Right renal cortex interstitium (tissue), 3 donors: ENCODE data around the gene SARDH. TPM values are rescaled to one million over a fixed set of nuclear protein-coding genes. Genes with fewer than 3 reads are reported as not detected.

Experiments
- DNase-seq, 3 donors: peaks; one replicate each; pipeline ENCODE4 v3.0.0-alpha.2; 2013; ENCODE audit warnings: low read depth in 3 of 3, low spot score in 2 of 3
- polyA plus RNA-seq, 3 donors: library from polyadenylated mRNA; unstranded; fragments of 120-200 nt; gene quantifications; one replicate each; pipeline ENCODE4 v1.2.1, GENCODE V29; 2013; ENCODE audit not compliant: insufficient read length in 3 of 3

Gene SARDH
- polyA plus RNA-seq, 3 donors = 7.9 to 9.5 (median 9.3) TPM

- DNase-seq = no peak
These were observed 65.5 kb downstream of the SARDH start for GRCh38 chr9:133672503-133673257.

- DNase-seq = no peak
These were observed 66.8 kb downstream of the SARDH start for GRCh38 chr9:133671371-133671770.

GRCh38 chr9:133670466-133670865 lies 67.7 kb downstream of the SARDH start:
- DNase-seq = no peak

GRCh38 chr9:133669182-133669801 lies 68.9 kb downstream of the SARDH start:
- DNase-seq = no peak

GRCh38 chr9:133667759-133668450 lies 70.2 kb downstream of the SARDH start:
- no peak for DNase-seq

GRCh38 chr9:133666845-133667244 lies 71.3 kb downstream of the SARDH start:
- DNase-seq = no peak

GRCh38 chr9:133666387-133666786 lies 71.8 kb downstream of the SARDH start:
- DNase-seq = no peak

GRCh38 chr9:133665535-133665934 lies 72.6 kb downstream of the SARDH start:
- no peak for DNase-seq

GRCh38 chr9:133665096-133665495 lies 73.1 kb downstream of the SARDH start:
- DNase-seq = no peak

GRCh38 chr9:133664173-133665050 lies 73.7 kb downstream of the SARDH start:
- no peak for DNase-seq

GRCh38 chr9:133661846-133662540 lies 76.2 kb downstream of the SARDH start:
- DNase-seq = no peak

GRCh38 chr9:133659516-133659915 lies 78.6 kb downstream of the SARDH start:
- no peak for DNase-seq

- DNase-seq = no peak
These were observed 79.4 kb downstream of the SARDH start for GRCh38 chr9:133658442-133659431.

GRCh38 chr9:133657120-133657661 lies 81.0 kb downstream of the SARDH start:
- DNase-seq = no peak

GRCh38 chr9:133656211-133657119 lies 81.7 kb downstream of the SARDH start:
- no peak for DNase-seq

- no peak for DNase-seq
These were observed 82.5 kb downstream of the SARDH start for GRCh38 chr9:133655701-133656100.

- no peak for DNase-seq
These were observed 83.2 kb downstream of the SARDH start for GRCh38 chr9:133654736-133655657.
